ENCODE results near the gene EEF1A2. TPM values are rescaled to one million over a fixed set of nuclear protein-coding genes. Genes with fewer than 3 reads are reported as not detected.

The EEF1A2 gene
- total RNA-seq, 1 experiment from 2014 or later, result 359 TPM

GRCh38 chr20:63494420-63495166, 4.3 kb downstream of the EEF1A2 start:
- intact Hi-C loops (cut with micrococcal nuclease; ENCODE audit: unreplicated experiment), result no loop called here
- Mint-ChIP-seq H3K9me3 (ENCODE audit: low read depth, unreplicated experiment) (peaks cover 7% of the 10 kb centered on the region), H3K4me3 (ENCODE audit: low read depth, unreplicated experiment) (no peak overlapping the region), H3K4me1 (ENCODE audit: low read depth, unreplicated experiment) (no peaks in the 10 kb centered on the region), H3K36me3 (ENCODE audit: insufficient read depth, unreplicated experiment) (peaks cover 74% of the 10 kb centered on the region), H3K27me3 (ENCODE audit: unreplicated experiment) (no peaks in the 10 kb centered on the region), H3K27ac (ENCODE audit: unreplicated experiment) (no peak overlapping the region)
- DNase-seq, result no peak
- no TSS peak for BruUV-seq (replicated peaks)
- CTCF ChIA-PET, result interaction anchor here (0.7 kb wide), 1 partner anchor 11 kb away, joined by 3 read pairs; no protein-coding TSS in a partner anchor
- TF ChIP-seq CTCF (IDR thresholded peaks at IDR 0.05; ENCODE audit: unreplicated experiment), result no peak

GRCh38 chr20:63494084-63494419, 4.8 kb downstream of the EEF1A2 start:
- no peak for DNase-seq
- Mint-ChIP-seq H3K4me1 (ENCODE audit: low read depth, unreplicated experiment) (no peaks in the 10 kb centered on the region), H3K27ac (ENCODE audit: unreplicated experiment) (no peak overlapping the region), H3K9me3 (ENCODE audit: low read depth, unreplicated experiment) (peaks cover 7% of the 10 kb centered on the region), H3K27me3 (ENCODE audit: unreplicated experiment) (no peaks in the 10 kb centered on the region), H3K36me3 (ENCODE audit: insufficient read depth, unreplicated experiment) (peaks cover 75% of the 10 kb centered on the region), H3K4me3 (ENCODE audit: low read depth, unreplicated experiment) (no peak overlapping the region)
- no peak for TF ChIP-seq CTCF (IDR thresholded peaks at IDR 0.05; ENCODE audit: unreplicated experiment)
- CTCF ChIA-PET, result interaction anchor here (0.7 kb wide), 1 partner anchor 11 kb away, joined by 3 read pairs; no protein-coding TSS in a partner anchor
- intact Hi-C loops (cut with micrococcal nuclease; ENCODE audit: unreplicated experiment), result no loop called here
- no TSS peak for BruUV-seq (replicated peaks)

- Mint-ChIP-seq H3K4me1 (ENCODE audit: low read depth, unreplicated experiment) (no peaks in the 10 kb centered on the region), H3K36me3 (ENCODE audit: insufficient read depth, unreplicated experiment) (peaks cover 77% of the 10 kb centered on the region), H3K9me3 (ENCODE audit: low read depth, unreplicated experiment) (peaks cover 7% of the 10 kb centered on the region), H3K4me3 (ENCODE audit: low read depth, unreplicated experiment) (no peak overlapping the region), H3K27ac (ENCODE audit: unreplicated experiment) (no peak overlapping the region), H3K27me3 (ENCODE audit: unreplicated experiment) (no peaks in the 10 kb centered on the region)
- no peak for TF ChIP-seq CTCF (IDR thresholded peaks at IDR 0.05; ENCODE audit: unreplicated experiment)
- CTCF ChIA-PET, result interaction anchor here (0.6 to 0.7 kb wide), 2 partner anchors 12 to 15 kb away, joined by 3 to 5 read pairs; no protein-coding TSS in a partner anchor
- no TSS peak for BruUV-seq (replicated peaks)
- no peak for DNase-seq
- intact Hi-C loops (cut with micrococcal nuclease; ENCODE audit: unreplicated experiment), result no loop called here
These were observed 5.3 kb downstream of the EEF1A2 start for GRCh38 chr20:63493563-63494020.

DNA sequence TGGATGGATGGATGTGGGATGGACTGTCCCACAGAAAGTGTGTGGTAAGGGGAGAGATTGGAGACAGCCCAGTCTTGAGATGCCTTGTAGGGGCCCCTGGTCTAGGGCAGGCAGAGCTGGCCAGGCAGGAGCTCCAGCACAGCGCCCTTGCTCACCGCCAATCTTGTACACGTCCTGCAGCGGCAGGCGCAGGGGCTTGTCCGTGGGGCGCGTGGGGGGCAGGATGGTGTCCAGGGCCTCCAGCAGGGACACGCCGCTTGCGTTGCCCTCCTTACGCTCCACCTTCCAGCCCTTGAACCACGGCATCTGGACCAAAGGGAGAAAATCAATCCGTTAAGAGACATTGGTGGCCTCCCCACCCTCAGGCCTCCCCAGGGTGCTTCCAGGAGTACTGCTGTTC, 5.9 kb downstream of the EEF1A2 start:
- Mint-ChIP-seq H3K27me3 (ENCODE audit: unreplicated experiment) (no peaks in the 10 kb centered on the region), H3K4me3 (ENCODE audit: low read depth, unreplicated experiment) (no peak overlapping the region), H3K4me1 (ENCODE audit: low read depth, unreplicated experiment) (no peaks in the 10 kb centered on the region), H3K9me3 (ENCODE audit: low read depth, unreplicated experiment) (peaks cover 7% of the 10 kb centered on the region), H3K27ac (ENCODE audit: unreplicated experiment) (no peak overlapping the region), H3K36me3 (ENCODE audit: insufficient read depth, unreplicated experiment) (peaks cover 73% of the 10 kb centered on the region)
- DNase-seq, result no peak
- intact Hi-C loops (cut with micrococcal nuclease; ENCODE audit: unreplicated experiment), result no loop called here
- no peak for TF ChIP-seq CTCF (IDR thresholded peaks at IDR 0.05; ENCODE audit: unreplicated experiment)
- no TSS peak for BruUV-seq (replicated peaks)
- CTCF ChIA-PET, result interaction anchor here (0.5 to 0.6 kb wide), 3 partner anchors 9 to 131 kb away, joined by 3 to 5 read pairs (median 5); no protein-coding TSS in a partner anchor
